Lower leg skin (tissue), 3 donors: ENCODE results near the gene SLC39A8.

ENCODE experiments used
- POLR2A ChIP-seq, 2 donors: fragments of 450-650 bp; IDR thresholded peaks; one replicate each; pipeline ENCODE4 v1.6.1; 2016 to 2017; ENCODE audit warnings: antibody characterized with exemption in 2 of 2, mild to moderate bottlenecking in 1 of 2, moderate library complexity in 1 of 2
- TF ChIP-seq, protein P1 (sequence below), 3 donors: fragments of 450-650 bp; IDR thresholded peaks; one replicate each; pipeline ENCODE4 v1.5.1; 2016; ENCODE audit warnings: antibody characterized with exemption in 3 of 3, mild to moderate bottlenecking in 3 of 3, moderate library complexity in 2 of 3

DNA sequence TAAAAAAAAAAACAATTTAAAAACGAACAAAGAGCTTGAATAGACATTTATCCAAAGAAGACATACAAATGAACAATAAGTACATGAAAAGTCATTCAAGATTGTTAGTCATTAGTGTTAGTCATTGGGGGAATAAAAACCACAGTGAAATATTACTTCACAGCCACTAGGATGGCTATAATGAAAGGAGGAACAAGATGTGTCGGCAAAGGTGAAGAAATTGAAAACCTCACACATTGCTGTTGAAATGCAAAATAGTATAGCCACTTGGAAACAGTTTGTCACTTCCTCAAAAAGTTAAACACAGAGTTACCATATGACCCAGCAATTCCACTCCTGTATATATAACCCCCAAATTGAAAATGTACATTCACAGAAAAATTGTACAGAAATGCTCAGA, 45.2 kb upstream of the SLC39A8 start:
- no peak for TF ChIP-seq POLR2A (IDR thresholded peaks at IDR 0.05)
- TF ChIP-seq, protein P1, sequence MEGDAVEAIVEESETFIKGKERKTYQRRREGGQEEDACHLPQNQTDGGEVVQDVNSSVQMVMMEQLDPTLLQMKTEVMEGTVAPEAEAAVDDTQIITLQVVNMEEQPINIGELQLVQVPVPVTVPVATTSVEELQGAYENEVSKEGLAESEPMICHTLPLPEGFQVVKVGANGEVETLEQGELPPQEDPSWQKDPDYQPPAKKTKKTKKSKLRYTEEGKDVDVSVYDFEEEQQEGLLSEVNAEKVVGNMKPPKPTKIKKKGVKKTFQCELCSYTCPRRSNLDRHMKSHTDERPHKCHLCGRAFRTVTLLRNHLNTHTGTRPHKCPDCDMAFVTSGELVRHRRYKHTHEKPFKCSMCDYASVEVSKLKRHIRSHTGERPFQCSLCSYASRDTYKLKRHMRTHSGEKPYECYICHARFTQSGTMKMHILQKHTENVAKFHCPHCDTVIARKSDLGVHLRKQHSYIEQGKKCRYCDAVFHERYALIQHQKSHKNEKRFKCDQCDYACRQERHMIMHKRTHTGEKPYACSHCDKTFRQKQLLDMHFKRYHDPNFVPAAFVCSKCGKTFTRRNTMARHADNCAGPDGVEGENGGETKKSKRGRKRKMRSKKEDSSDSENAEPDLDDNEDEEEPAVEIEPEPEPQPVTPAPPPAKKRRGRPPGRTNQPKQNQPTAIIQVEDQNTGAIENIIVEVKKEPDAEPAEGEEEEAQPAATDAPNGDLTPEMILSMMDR (IDR thresholded peaks at IDR 0.05): no peak
